ENCODE results near the gene ALX3. TPM values are rescaled to one million over a fixed set of nuclear protein-coding genes. Genes with fewer than 3 reads are reported as not detected.

ALX3 gene
- total RNA-seq, 1 donor from 2014 or later = not detected

DNA sequence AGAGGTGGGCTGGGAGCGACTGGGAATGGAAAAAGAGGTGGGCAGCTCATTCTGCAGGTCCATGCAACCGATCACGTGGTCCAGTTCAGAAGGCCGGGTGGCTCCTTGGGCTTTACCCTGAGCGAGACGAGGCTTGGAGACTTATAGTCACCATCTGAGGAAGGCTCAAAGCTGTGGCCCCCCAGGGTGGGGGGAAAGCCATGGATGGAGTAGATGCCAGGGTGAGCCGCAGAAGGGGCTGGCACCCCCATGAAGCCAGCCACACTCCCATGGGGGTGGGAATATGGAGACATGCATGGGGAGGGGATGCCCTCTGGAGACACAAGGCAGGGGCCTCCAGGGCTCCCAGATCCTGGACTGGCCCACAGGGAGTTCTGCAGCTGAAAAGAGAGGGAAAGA lies 9.8 kb downstream of the ALX3 start:
- Histone ChIP-seq H3K27me3 (ENCODE audit: control insufficient read depth, insufficient read depth, low read length) (no peaks in the 10 kb centered on the region), H3K36me3 (ENCODE audit: control insufficient read depth, insufficient read depth, low read length) (peaks cover 6% of the 10 kb centered on the region), H3K4me3 (ENCODE audit: low read depth, low read length) (no peak overlapping the region)
- DNase-seq (ENCODE audit: low read depth) = no peak
- no peak for FAIRE-seq
- no peak for TF ChIP-seq CTCF (IDR thresholded peaks at IDR 0.05; ENCODE audit: insufficient read depth, low read length, severe bottlenecking)

DNA sequence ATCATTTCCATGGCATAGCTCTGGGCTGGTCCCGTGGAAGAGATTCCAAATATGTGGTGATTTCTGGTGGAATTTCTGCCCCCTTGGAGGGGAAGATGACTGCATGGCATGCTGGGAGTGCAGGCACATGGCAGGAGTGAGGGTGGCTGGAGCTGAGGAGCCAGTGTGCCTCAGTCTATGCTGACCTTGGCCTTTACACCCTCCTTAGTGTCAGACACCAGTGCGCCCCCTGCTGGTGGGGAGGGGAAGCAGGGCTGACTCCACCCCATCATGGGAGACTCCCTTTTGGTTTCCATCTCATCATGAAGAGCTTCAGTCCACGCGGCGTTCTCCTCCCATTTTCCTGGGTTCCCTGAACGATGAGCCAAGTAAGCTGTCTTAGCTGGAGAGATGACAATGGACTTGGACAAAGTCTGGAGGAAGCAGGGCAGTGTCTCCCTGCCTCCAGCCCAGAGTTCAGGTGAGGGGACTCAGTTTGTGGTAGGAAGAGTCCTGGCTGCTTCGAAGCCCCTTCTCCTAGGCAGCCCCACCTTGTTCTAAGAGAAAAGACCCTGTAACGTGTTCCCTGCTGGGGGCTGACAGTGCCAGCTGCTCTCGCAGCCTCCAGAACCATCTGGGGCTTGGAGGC lies 10.3 kb downstream of the ALX3 start:
- H3K36me3 ChIP-seq (ENCODE audit: control insufficient read depth, insufficient read depth, low read length) = peaks cover 8% of the 10 kb centered on the region
- TF ChIP-seq CTCF (IDR thresholded peaks at IDR 0.05; ENCODE audit: insufficient read depth, low read length, severe bottlenecking) = peak; percentile 87
- no peak for FAIRE-seq
- no peaks in the 10 kb centered on the region for H3K27me3 ChIP-seq (ENCODE audit: control insufficient read depth, insufficient read depth, low read length)
- peak; percentile 18 for DNase-seq (ENCODE audit: low read depth)
- H3K4me3 ChIP-seq (ENCODE audit: low read depth, low read length) = no peak overlapping the region

DNA sequence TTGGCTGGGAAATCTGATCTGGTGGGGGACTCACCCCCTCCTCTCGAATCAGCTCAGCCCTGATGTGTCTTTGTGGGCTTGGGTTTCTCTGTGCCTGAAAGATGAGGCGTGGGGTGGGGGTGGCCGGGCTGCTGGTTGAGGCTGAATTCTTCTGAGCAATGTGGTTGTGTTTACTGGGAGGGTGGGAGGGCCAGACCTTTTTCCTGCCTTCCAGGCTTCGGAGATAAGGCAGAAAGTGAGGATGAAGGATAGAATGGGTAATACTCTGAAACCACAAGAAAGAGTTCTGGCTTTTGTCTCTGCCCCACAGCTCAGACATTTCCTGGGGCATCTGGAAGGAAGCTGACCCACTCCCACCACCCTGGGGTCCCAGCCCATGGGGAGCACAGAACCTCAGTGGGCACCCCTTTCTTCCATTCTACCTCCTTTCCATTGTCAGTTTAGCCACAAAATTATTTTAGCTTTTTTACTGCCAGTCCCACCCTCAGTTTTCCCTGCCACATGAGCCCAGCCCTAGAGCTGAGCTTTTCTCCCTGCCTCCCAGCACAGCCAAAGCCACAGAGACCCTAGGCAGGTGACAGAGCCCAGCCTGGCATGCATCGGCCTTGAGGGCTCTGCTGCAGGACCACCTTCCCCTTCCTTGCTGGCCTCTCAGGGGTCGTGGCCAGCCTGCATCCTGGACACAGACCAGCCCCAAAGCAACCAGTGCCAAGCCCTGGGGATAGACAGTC lies 11.2 kb downstream of the ALX3 start:
- TF ChIP-seq CTCF (IDR thresholded peaks at IDR 0.05; ENCODE audit: insufficient read depth, low read length, severe bottlenecking) = no peak
- no peaks in the 10 kb centered on the region for H3K27me3 ChIP-seq (ENCODE audit: control insufficient read depth, insufficient read depth, low read length)
- DNase-seq (ENCODE audit: low read depth) = no peak
- peaks cover 13% of the 10 kb centered on the region for H3K36me3 ChIP-seq (ENCODE audit: control insufficient read depth, insufficient read depth, low read length)
- no peak overlapping the region for H3K4me3 ChIP-seq (ENCODE audit: low read depth, low read length)
- no peak for FAIRE-seq

GRCh38 chr1:110058591-110058990 lies 11.9 kb downstream of the ALX3 start:
- Histone ChIP-seq H3K27me3 (ENCODE audit: control insufficient read depth, insufficient read depth, low read length) (no peaks in the 10 kb centered on the region), H3K36me3 (ENCODE audit: control insufficient read depth, insufficient read depth, low read length) (peaks cover 18% of the 10 kb centered on the region), H3K4me3 (ENCODE audit: low read depth, low read length) (no peak overlapping the region)
- no peak for FAIRE-seq
- TF ChIP-seq CTCF (IDR thresholded peaks at IDR 0.05; ENCODE audit: insufficient read depth, low read length, severe bottlenecking) = no peak
- no peak for DNase-seq (ENCODE audit: low read depth)

GRCh38 chr1:110057963-110058518 lies 12.4 kb downstream of the ALX3 start:
- TF ChIP-seq CTCF (IDR thresholded peaks at IDR 0.05; ENCODE audit: insufficient read depth, low read length, severe bottlenecking) = no peak
- peaks cover 23% of the 10 kb centered on the region for H3K36me3 ChIP-seq (ENCODE audit: control insufficient read depth, insufficient read depth, low read length)
- DNase-seq (ENCODE audit: low read depth) (no peak), FAIRE-seq (no peak)
- H3K4me3 ChIP-seq (ENCODE audit: low read depth, low read length) = no peak overlapping the region
- H3K27me3 ChIP-seq (ENCODE audit: control insufficient read depth, insufficient read depth, low read length) = no peaks in the 10 kb centered on the region
